Natural killer cell (primary cell): Measurements from ENCODE around the gene PSMD14. TPM values are rescaled to one million over a fixed set of nuclear protein-coding genes. Genes with fewer than 3 reads are reported as not detected.
A peak's percentile ranks its signal among the peaks of the same experiment; 100 is the strongest.

Source experiments
- ATAC-seq, 3 donors: fragments of 150-1000 bp in 2 of 3; fragments of 200-7000 bp in 1 of 3; cut with Tn5 transposase; 1 replicate in 1 of 3; 2 replicates in 2 of 3; pipeline ENCODE4 v1.10.0; 2021; ENCODE audit warnings: mild to moderate bottlenecking in 2 of 3, moderate library complexity in 2 of 3
- DNase-seq, 2 donors: peaks; one replicate each; pipeline versions ENCODE4 v3.0.0 to v3.0.0-alpha.2; 2013 to 2021; ENCODE audit warnings: mixed read lengths in 1 of 2
- H3K27ac ChIP-seq: one replicate; pipeline ENCODE4 v1.5.1; 2013; ENCODE audit warnings: mild to moderate bottlenecking, low read length
- H3K27me3 ChIP-seq: one replicate; pipeline ENCODE4 v1.6.1; 2013; ENCODE audit warnings: low read length; ENCODE audit not compliant: control insufficient read depth, insufficient read depth
- H3K36me3 ChIP-seq: one replicate; pipeline ENCODE4 v1.6.1; 2013; ENCODE audit warnings: low read length; ENCODE audit not compliant: control insufficient read depth, insufficient read depth
- H3K4me1 ChIP-seq: one replicate; pipeline ENCODE4 v1.6.1; 2013; ENCODE audit warnings: low read length; ENCODE audit not compliant: control insufficient read depth, insufficient read depth
- H3K4me3 ChIP-seq: one replicate; pipeline ENCODE4 v1.5.1; 2013; ENCODE audit warnings: low read length
- H3K9me3 ChIP-seq: one replicate; pipeline ENCODE4 v1.6.1; 2013; ENCODE audit warnings: low read length; ENCODE audit not compliant: control insufficient read depth, insufficient read depth
- H3K27ac Mint-ChIP-seq, 2 donors: one replicate each; pipeline ENCODE4 v1.8.0; 2022; ENCODE audit warnings: mild to moderate bottlenecking in 2 of 2, mixed read lengths in 2 of 2, moderate library complexity in 1 of 2
- H3K27me3 Mint-ChIP-seq, 2 donors: one replicate each; pipeline ENCODE4 v1.8.0; 2022; ENCODE audit warnings: low read depth in 2 of 2, mixed read lengths in 2 of 2
- H3K36me3 Mint-ChIP-seq: one replicate; pipeline ENCODE4 v1.8.0; 2022; ENCODE audit warnings: mixed read lengths
- H3K4me1 Mint-ChIP-seq, 2 donors: one replicate each; pipeline ENCODE4 v1.8.0; 2022; ENCODE audit warnings: mixed read lengths in 2 of 2
- H3K4me3 Mint-ChIP-seq: one replicate; pipeline ENCODE4 v1.8.0; 2022; ENCODE audit warnings: mild to moderate bottlenecking, moderate library complexity, mixed read lengths
- H3K9me3 Mint-ChIP-seq, 2 donors: one replicate each; pipeline ENCODE4 v1.8.0; 2022; ENCODE audit warnings: mixed read lengths in 2 of 2
- WGBS: methylation state at CpG from one replicate; pipeline ENCODE4 v1.1.7; 2013; ENCODE audit warnings: missing lambda C conversion rate; ENCODE audit not compliant: insufficient coverage; 5-methylcytosine and 5-hydroxymethylcytosine counted together
- intact Hi-C: fragments of 100-400 bp; cut with micrococcal nuclease; formaldehyde crosslinking; loops from one replicate; pipeline ENCODE4 v1.14.2; 2022
- total RNA-seq, 4 donors: library from RNA; stranded (reverse); fragments of 120-200 nt in 1 of 4; gene quantifications; one replicate each; pipeline versions ENCODE4 v1.2.3 to v1.2.4, GENCODE V29; 2013 to 2022
- TF ChIP-seq, protein P1 (sequence below): fragments of 200-600 bp; IDR thresholded peaks from one replicate; pipeline ENCODE4 v1.8.0; 2022; ENCODE audit warnings: antibody characterized with exemption

Gene PSMD14
- total RNA-seq, 3 donors from 2014 or later (not counting 1 experiment from before 2014, with no cell fraction given): 34.2 to 40.9 (median 36.2) TPM

DNA sequence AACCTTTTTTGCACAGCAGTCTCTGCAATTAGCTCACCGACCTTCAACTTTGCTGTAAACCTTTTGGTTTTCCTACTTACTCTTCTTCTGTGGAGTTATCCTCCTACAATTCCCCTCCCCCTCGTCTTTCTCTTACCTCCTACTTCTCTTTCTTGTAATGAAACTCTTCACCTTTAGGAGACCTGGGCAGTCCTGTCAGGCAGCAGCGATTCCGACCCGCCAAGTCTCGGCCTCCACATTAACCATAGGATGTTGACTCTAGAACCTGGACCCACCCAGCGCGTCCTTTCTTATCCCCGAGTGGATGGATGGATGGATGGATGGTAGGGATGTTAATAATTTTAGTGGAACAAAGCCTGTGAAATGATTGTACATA is 116.2 kb downstream of the PSMD14 start:
- H3K4me3 ChIP-seq: no peak overlapping the region
- H3K36me3 Mint-ChIP-seq: peaks cover 15% of the 10 kb centered on the region
- no peaks in the 10 kb centered on the region for H3K36me3 ChIP-seq
- ATAC-seq (no peak), DNase-seq (no peak)
- intact Hi-C loops: no loop called here
- 19% methylated on average over 9 of the region's 9 CpGs for WGBS
- no peaks in the 10 kb centered on the region for H3K9me3 Mint-ChIP-seq
- peaks cover 78% of the 10 kb centered on the region for H3K27me3 ChIP-seq
- H3K27ac ChIP-seq: no peak overlapping the region
- peak overlapping the region; percentile 73 for H3K4me3 Mint-ChIP-seq
- peaks cover 4% of the 10 kb centered on the region for H3K9me3 ChIP-seq
- peaks cover 63 to 84% of the 10 kb centered on the region in 2 donors for H3K27me3 Mint-ChIP-seq
- no peak overlapping the region for H3K27ac Mint-ChIP-seq
- H3K4me1 Mint-ChIP-seq: peaks cover 23 to 33% of the 10 kb centered on the region in 2 donors
- TF ChIP-seq, protein P1, sequence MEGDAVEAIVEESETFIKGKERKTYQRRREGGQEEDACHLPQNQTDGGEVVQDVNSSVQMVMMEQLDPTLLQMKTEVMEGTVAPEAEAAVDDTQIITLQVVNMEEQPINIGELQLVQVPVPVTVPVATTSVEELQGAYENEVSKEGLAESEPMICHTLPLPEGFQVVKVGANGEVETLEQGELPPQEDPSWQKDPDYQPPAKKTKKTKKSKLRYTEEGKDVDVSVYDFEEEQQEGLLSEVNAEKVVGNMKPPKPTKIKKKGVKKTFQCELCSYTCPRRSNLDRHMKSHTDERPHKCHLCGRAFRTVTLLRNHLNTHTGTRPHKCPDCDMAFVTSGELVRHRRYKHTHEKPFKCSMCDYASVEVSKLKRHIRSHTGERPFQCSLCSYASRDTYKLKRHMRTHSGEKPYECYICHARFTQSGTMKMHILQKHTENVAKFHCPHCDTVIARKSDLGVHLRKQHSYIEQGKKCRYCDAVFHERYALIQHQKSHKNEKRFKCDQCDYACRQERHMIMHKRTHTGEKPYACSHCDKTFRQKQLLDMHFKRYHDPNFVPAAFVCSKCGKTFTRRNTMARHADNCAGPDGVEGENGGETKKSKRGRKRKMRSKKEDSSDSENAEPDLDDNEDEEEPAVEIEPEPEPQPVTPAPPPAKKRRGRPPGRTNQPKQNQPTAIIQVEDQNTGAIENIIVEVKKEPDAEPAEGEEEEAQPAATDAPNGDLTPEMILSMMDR: no peak
- peaks cover 29% of the 10 kb centered on the region for H3K4me1 ChIP-seq

DNA sequence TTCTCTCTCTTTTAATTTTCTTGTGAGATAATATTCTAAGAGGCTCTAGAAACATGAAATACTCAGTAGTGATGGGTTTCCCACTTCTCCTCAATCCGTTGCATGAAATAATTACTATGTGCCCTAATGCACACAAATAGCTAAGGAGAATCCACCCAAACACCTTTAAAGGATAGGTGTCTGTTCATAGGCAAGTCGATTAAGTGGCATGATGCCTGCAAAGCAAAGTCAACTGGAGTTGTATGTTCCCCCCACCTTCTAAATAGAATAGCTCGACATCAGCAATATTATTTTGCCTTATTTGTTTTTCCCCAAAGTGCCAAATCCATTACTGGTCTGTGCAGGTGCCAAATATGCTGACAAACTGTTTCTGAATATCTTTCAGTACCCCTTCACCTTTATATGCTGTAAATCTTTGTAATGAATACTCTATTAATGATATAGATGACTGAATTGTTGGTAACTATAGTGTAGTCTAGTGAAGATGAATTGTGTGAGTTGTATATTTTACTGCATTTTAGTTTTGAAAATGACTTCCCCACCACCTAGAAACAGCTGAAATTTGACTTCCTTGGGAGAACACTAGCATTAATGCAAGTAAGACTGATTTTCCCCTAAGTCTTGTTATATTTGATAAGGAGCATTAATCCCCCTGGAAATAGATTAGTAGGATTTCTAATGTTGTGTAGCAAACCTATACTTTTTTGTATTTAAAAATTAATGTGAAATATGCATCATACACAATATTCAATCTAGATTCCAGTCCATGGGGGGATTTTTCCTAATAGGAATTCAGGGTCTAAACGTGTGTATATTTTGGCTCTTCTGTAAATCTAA is 116.9 kb downstream of the PSMD14 start:
- no peak for ATAC-seq
- H3K4me1 ChIP-seq: peaks cover 29% of the 10 kb centered on the region
- H3K4me3 ChIP-seq: no peak overlapping the region
- Mint-ChIP-seq H3K27me3 (peaks cover 63 to 84% of the 10 kb centered on the region in 2 donors), H3K4me3 (peak overlapping the region; percentile 73), H3K27ac (no peak overlapping the region), H3K36me3 (peaks cover 15% of the 10 kb centered on the region), H3K4me1 (peaks cover 23 to 33% of the 10 kb centered on the region in 2 donors), H3K9me3 (no peaks in the 10 kb centered on the region)
- TF ChIP-seq, protein P1: no peak
- no peak for DNase-seq
- no peaks in the 10 kb centered on the region for H3K36me3 ChIP-seq
- peaks cover 78% of the 10 kb centered on the region for H3K27me3 ChIP-seq
- H3K9me3 ChIP-seq: peaks cover 4% of the 10 kb centered on the region
- 29% methylated on average over 3 of the region's 4 CpGs for WGBS
- no peak overlapping the region for H3K27ac ChIP-seq
- intact Hi-C loops: no loop called here

DNA sequence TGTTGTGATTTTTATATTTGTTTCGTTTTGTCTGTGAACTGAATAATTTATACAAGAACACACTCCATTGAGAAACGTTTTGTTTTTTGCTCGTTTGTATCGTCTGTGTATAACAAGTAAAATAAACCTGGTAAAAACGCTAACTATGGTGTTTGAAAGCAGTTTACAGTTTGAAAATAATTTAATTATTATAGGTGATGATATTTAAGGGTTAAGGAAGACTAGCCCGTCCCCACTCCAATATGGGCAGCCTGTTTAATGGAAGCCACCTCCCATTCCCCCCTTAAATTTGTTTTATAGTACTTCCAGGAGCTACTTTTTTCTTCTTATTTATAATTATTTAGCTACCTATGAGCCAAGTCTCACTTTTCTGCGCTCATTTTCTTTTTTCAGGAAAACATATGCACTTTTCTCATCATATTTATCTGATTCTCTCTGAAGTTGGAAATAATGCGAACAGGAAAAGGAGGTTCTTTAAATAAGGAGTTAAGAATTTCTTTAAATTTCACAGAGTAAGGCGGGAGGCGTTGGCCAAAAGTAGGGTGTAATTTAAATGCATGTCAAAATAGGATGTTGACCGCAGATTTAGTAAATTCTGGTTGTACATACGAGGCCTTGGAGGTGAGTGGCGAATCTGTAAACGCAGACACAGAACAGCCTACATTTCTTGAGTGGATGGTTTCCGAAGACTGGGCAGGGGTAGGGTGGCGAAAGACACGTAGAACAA is 117.7 kb downstream of the PSMD14 start:
- no peaks in the 10 kb centered on the region for H3K9me3 Mint-ChIP-seq
- Histone ChIP-seq H3K27ac (no peak overlapping the region), H3K36me3 (no peaks in the 10 kb centered on the region), H3K4me1 (peaks cover 25% of the 10 kb centered on the region), H3K9me3 (peaks cover 4% of the 10 kb centered on the region), H3K27me3 (peaks cover 79% of the 10 kb centered on the region), H3K4me3 (no peak overlapping the region)
- TF ChIP-seq, protein P1: no peak
- peak overlapping the region; percentile 37 for H3K4me3 Mint-ChIP-seq
- ATAC-seq (no peak), DNase-seq (no peak)
- peaks cover 56 to 84% of the 10 kb centered on the region in 2 donors for H3K27me3 Mint-ChIP-seq
- no peak overlapping the region for H3K27ac Mint-ChIP-seq
- intact Hi-C loops: no loop called here
- peaks cover 15% of the 10 kb centered on the region for H3K36me3 Mint-ChIP-seq
- peaks cover 23 to 29% of the 10 kb centered on the region in 2 donors for H3K4me1 Mint-ChIP-seq
- WGBS: 32% methylated on average over 11 of the region's 17 CpGs
